ENCODE measurements around the gene TGFBR3.

Gene TGFBR3

GRCh38 chr1:91798241-91798648 lies 87.7 kb downstream of the TGFBR3 start:
- DNase-seq, result no peak

DNA sequence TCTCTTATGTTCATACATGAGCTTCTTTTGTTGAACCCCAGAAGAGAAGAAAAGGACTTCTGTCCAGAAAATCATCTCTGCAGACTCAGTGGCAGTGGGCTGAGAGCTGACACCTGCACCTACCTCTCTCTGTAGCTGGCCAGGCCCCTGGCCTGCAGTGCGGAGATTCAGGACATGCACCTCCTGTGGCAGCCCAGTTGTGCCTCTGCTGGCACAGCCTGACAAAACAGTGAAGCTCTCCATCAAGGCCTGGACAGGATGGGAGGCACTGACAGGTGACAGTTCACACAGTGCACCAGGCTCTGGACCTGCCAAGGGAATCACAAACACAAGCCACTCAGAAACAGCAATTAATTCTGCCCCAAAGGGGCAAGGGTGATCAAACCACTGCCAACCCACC lies 88.8 kb downstream of the TGFBR3 start:
- DNase-seq, result no peak

DNA sequence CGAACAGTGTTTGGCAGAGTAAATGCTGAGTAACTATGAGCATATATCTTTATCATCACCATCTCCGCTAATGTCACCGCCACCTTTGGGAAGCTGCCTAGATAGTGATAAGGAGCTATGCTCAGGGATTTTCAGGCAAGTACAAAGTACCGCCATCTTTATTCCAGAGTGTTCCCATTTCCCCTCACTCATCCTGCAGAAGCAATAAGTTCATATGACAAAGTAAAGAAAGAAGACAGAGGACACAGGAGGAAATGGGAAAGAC lies 89.6 kb downstream of the TGFBR3 start:
- no peak for DNase-seq

GRCh38 chr1:91795591-91796389 lies 90.2 kb downstream of the TGFBR3 start:
- no peak for DNase-seq

- no peak for DNase-seq
Measured at GRCh38 chr1:91793877-91794276, 92.1 kb downstream of the TGFBR3 start.

GRCh38 chr1:91793189-91793588 lies 92.8 kb downstream of the TGFBR3 start:
- DNase-seq, result no peak

DNA sequence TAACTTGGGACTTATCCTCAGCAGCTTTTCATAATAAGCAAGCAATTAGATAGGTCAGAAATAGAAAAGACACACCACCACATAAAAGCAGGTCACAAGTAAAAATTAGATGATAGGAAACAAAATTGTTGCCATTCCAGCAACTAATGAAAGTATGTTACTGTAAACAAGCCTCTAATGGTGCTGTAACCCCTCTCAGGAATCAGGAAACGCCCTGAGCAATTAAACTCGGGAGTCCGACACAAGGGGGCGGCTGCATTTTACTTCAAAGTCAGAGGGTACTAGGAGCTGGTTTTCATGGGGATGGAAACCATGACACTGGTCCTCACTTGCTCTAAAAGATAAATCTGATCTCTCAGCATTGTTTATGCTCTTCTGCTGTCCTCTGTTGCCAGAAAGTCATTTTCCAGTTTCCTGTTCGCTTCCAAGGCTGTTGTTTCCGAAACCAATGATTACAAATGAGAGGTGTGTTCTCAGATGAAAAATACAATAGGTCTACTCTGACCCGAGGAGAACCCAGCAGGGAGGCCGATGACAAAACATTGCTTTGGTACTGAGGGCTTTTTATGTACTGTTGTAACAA lies 93.4 kb downstream of the TGFBR3 start:
- no peak for DNase-seq

- DNase-seq, result no peak
Measured at GRCh38 chr1:91791691-91792488, 94.1 kb downstream of the TGFBR3 start.

DNA sequence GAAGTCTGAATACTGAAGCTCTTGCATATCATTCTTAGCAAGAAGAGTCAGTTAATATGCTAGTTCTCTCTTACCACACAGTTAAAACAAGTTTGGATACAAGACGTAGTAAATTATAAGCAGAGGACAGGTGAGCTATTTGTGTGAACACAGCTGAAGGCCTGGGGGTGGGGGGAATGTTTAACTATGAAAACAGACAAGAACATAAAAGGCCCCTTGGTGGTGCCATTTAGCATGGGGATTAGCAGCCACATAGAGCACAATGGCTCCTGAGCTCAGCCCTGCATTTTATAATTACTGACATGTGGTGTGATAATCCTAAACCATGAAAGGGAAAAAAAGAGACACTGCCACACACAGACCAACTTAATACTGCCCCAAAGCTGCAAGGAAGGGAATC lies 94.8 kb downstream of the TGFBR3 start:
- DNase-seq, result peak; percentile 20

DNA sequence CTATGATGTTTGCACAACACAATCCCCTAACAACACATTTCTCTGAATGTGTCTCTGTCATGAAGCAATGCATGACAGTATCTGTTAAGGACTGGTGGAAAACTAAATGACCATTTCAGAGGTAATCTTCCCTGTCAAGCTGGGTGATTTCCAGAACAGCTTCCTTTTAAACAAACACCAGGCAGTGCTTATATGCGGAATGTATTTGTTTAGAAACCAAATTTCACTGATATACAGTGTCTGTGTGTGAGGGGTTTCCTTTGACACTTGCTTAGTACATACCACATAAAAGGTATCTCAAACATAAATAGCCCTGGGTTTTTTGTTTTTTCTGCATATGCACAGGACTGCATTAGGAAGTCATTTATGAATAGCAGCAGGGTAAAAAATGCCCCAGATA lies 95.6 kb downstream of the TGFBR3 start:
- DNase-seq, result peak; percentile 28

DNA sequence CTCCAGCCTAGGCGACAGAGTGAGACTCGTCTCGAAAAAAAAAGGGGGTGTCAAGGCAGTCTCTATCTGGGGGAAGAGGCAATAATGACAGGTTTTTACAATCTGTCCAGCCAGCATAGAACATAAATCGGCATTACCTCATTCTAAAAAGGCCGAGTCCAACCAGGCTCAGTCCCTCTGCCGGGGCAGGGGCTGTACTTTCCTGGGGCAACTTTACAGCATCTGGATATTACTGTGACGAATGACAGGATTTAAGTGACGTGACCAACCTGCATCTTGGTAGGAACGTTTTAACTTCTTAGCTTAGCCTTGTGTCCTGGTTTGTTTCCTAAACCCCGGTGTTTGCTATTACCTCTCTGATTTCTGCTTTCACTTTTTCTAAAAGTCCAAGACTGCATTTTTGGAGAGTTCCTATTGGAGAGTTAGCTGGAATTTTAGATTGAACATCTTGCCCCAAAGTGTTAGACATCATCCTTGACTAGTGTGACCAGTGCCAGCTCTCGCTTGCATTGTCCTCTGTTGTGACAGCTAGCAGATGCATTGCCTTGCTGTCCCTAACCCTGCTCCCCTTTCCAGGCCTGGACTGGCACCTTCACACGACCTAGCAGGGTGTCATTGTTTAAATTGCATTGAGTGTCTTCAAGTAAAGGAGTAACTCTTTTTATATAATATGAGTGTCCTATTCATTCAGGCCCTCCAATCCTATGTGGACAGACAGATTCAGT lies 96.5 kb downstream of the TGFBR3 start:
- no peak for DNase-seq

- DNase-seq, result no peak
Measured at GRCh38 chr1:91787919-91788318, 98.0 kb downstream of the TGFBR3 start.

DNA sequence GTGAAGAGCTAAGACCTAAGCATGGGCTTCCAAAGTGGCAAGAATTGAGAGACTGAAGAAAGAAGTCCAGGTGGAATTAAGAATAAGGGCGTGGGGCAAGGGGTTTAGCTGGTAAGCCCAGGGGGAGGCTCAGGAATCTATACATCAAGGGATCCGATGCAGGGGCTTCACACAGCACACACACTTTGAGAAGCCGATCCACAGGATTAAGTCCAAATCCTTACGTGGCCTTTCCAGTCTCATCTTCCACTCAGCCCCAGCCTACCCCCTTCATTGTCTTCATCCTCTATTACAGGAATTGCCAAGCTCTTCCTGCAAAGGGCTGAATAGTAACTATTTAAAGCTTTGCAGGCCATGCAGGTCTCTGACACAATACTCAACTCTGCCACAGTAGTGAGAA lies 101.3 kb downstream of the TGFBR3 start:
- no peak for DNase-seq

DNA sequence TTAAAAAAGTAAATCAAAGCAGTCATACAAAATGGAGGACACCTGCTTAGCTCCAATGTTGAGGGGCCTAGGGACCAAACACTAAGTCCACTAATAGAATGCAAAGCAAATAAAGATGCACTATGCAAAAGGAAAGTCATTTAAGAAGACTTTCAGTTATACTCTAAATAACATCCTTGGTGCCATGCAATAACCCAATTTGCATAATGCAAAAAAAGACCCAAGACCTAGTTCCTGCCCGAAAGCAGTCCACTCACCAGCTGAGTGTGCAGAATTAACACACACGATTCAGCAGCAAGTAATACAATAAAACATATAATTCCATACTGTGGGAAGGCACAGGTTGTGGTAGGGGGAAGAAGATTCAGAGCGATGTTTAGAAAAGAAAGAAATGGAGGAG lies 101.8 kb downstream of the TGFBR3 start:
- DNase-seq, result no peak

- no peak for DNase-seq
Measured at GRCh38 chr1:91783423-91784170, 102.4 kb downstream of the TGFBR3 start.

DNA sequence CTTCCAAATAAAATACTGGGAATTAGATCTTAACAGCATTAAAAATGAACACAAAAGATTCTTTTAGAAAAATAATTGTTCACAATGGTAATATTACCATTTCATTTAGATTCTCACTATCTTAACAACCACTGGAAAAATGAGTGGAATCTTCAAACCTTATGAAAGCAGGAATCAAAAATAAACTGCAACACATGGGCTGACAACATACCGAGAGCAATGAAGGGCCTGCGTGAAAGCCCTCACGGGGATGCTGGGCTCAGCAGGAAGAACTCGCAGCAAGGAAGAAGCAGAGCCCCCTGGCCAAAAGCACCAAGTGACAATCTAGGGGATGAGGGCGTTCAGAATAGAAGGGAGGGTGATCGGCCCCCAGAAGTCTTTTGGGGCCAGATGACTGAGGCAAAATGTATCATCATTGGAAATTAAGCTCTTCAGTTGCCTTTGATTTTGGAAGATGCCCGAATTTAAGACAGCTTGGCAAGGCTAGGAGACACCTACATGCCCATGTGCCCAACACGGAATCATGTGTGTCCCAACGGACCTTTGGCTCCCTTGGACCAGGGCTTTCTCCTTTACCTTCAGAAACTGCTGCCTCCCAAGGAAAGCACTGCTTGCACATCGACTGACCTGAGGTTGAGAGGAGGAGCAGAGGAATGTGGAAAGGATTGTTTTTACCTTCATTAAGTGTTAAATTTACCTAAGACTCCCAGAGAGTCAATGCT lies 103.9 kb downstream of the TGFBR3 start:
- DNase-seq, result no peak

- no peak for DNase-seq
Measured at GRCh38 chr1:91781371-91781825, 104.6 kb downstream of the TGFBR3 start.

GRCh38 chr1:91779548-91780021 lies 106.4 kb downstream of the TGFBR3 start:
- no peak for DNase-seq

GRCh38 chr1:91778964-91779363 lies 107.0 kb downstream of the TGFBR3 start:
- DNase-seq, result no peak

DNA sequence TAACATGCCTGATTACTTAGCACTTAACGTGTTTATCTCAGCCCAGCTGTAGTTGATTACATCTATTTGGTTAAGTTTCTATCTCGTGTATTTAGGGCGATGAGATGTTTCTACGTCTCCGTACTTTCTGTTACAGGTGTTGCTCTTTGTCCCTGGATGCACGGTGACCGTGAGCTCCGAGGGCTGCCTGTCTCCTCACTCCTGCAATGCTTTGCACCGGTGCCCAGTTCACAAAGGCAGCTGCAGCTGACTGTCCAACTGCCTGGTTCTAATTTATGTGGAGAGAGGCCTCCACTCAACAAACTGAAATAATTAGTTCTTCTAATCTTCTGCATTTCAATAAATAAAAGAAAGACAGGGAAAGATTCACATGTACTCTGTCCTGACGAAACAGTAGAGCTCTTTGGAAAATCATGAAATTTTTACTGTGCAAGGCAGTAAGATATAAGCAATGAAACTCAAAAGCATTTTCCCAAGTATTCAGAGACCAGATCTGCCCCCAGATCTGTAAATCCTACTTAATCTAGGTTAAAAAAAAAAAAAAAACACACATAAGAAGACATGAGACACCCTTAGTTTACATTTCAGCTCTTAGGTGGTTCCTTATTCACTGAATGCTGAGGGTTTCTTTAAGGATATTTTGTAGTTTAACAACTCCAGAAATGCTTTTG lies 108.2 kb downstream of the TGFBR3 start:
- peak; percentile 16 for DNase-seq

GRCh38 chr1:91777196-91777595 lies 108.8 kb downstream of the TGFBR3 start:
- DNase-seq, result no peak

All from NCI-H1092 treated with DMSO at 0.1 percent for 48 hours (cell line).